Esophagus muscularis mucosa (tissue), 4 donors: ENCODE measurements around the gene FA2H. TPM values are rescaled to one million over a fixed set of nuclear protein-coding genes. Genes with fewer than 3 reads are reported as not detected.
"Not testable (repeated sequence)": the region's sequence is repeated elsewhere in the genome, so short reads cannot be mapped to it uniquely, and the experiment has no call there.

Experiments used
- DNase-seq: peaks from one replicate; pipeline ENCODE4 v3.0.0-alpha.2; 2017; ENCODE audit errors: extremely low spot score
- H3K27ac ChIP-seq, 4 donors: fragments of 200-600 bp; sonication (generic); replicated peaks in 1 of 4; 1 replicate in 3 of 4; 2 replicates in 1 of 4; pipeline ENCODE4 v1.5.1; 2016 to 2019; ENCODE audit warnings: mild to moderate bottlenecking in 1 of 4
- H3K27me3 ChIP-seq, 4 donors: fragments of 200-600 bp; sonication (generic); one replicate each; pipeline versions ENCODE4 v1.5.1 to v1.6.0; 2016 to 2019
- H3K36me3 ChIP-seq, 4 donors: fragments of 200-600 bp; sonication (generic); one replicate each; pipeline ENCODE4 v1.5.1; 2016 to 2019
- H3K4me1 ChIP-seq, 4 donors: fragments of 200-600 bp; sonication (generic); one replicate each; pipeline ENCODE4 v1.5.1; 2016 to 2019
- H3K4me3 ChIP-seq, 4 donors: fragments of 200-600 bp; sonication (generic); 1 replicate in 2 of 4; 2 replicates in 2 of 4; pipeline ENCODE4 v1.5.1; 2016 to 2019; ENCODE audit warnings: mild to moderate bottlenecking in 4 of 4, moderate library complexity in 1 of 4
- H3K9me3 ChIP-seq, 4 donors: fragments of 200-600 bp; sonication (generic); 1 replicate in 3 of 4; 2 replicates in 1 of 4; pipeline ENCODE4 v1.5.1; 2016 to 2019
- CTCF ChIP-seq, 3 experiments: fragments of 200-600 bp in 2 of 3; fragments of 450-650 bp in 1 of 3; sonication (generic) in 2 of 3; IDR thresholded peaks; one replicate each; pipeline ENCODE4 v1.5.1; 2017 to 2019; ENCODE audit warnings: antibody characterized with exemption in 3 of 3, mild to moderate bottlenecking in 2 of 3, moderate library complexity in 1 of 3
- EP300 ChIP-seq: sonication (generic); formaldehyde crosslinking; IDR thresholded peaks from one replicate; pipeline ENCODE4 v1.6.1; 2017; ENCODE audit warnings: antibody characterized with exemption
- POLR2A ChIP-seq: fragments of 450-650 bp; IDR thresholded peaks from one replicate; pipeline ENCODE4 v1.6.1; 2017; ENCODE audit warnings: antibody characterized with exemption, moderate library complexity, mild to moderate bottlenecking, low read depth
- POLR2AphosphoS5 ChIP-seq, 2 donors: sonication (generic); formaldehyde crosslinking; IDR thresholded peaks; one replicate each; pipeline ENCODE4 v1.6.1; 2017; ENCODE audit warnings: antibody characterized with exemption in 2 of 2
- WGBS: methylation state at CpG from one replicate; pipeline ENCODE4 v1.1.5; 2018; 5-methylcytosine and 5-hydroxymethylcytosine counted together
- intact Hi-C: fragments of 100-400 bp; cut with DNase I; formaldehyde crosslinking; loops from one replicate; pipeline ENCODE4 v1.15.1; 2023
- total RNA-seq, 4 donors: library from RNA; depleted of rRNA; stranded (reverse); fragments of >200 nt; gene quantifications; one replicate each; pipeline versions ENCODE4 v1.1.0 to v1.2.1, GENCODE V29; 2016

The FA2H gene
- total RNA-seq, 4 donors from 2014 or later = 0.50 to 0.92 (median 0.52) TPM; not detected in 1

- intact Hi-C loops = no loop called here
- Histone ChIP-seq H3K27me3 (peaks cover 0 to 15% (median 0%) of the 10 kb centered on the region in 4 donors), H3K4me1 (peaks cover 0 to 13% (median 7%) of the 10 kb centered on the region in 4 donors), H3K36me3 (no peaks in the 10 kb centered on the region), H3K27ac (peak overlapping the region in 1 of 4 donors; percentile 62), H3K4me3 (no peak overlapping the region), H3K9me3 (peaks cover 0 to 10% (median 7%) of the 10 kb centered on the region in 4 donors)
- WGBS = 58% methylated on average over 9 of the region's 19 CpGs
- DNase-seq = no peak
- TF ChIP-seq POLR2AphosphoS5 (IDR thresholded peaks at IDR 0.05) (no peak), EP300 (no peak), CTCF (IDR thresholded peaks at IDR 0.05) (peak in 1 of 3 experiments; percentile 30)
These were observed 49.6 kb downstream of the FA2H start for GRCh38 chr16:74724820-74725549.

- DNase-seq = no peak
- H3K27me3 ChIP-seq = peaks cover 0 to 15% (median 0%) of the 10 kb centered on the region in 4 donors
- no peak overlapping the region for H3K27ac ChIP-seq
- 87% methylated on average over 7 of the region's 7 CpGs for WGBS
- TF ChIP-seq CTCF (IDR thresholded peaks at IDR 0.05) (no peak), POLR2AphosphoS5 (IDR thresholded peaks at IDR 0.05) (no peak), EP300 (no peak)
- H3K4me1 ChIP-seq = peaks cover 0 to 13% (median 7%) of the 10 kb centered on the region in 4 donors
- no peak overlapping the region for H3K4me3 ChIP-seq
- no peaks in the 10 kb centered on the region for H3K36me3 ChIP-seq
- intact Hi-C loops = no loop called here
- peaks cover 0 to 10% (median 7%) of the 10 kb centered on the region in 4 donors for H3K9me3 ChIP-seq
These were observed 51.4 kb downstream of the FA2H start for GRCh38 chr16:74723256-74723655.

- H3K27ac ChIP-seq, intact Hi-C loops: not testable (repeated sequence)
- 71% methylated on average over 2 of the region's 2 CpGs for WGBS
These were observed 52.5 kb downstream of the FA2H start for GRCh38 chr16:74722156-74722555.

GRCh38 chr16:74721716-74722115, 52.9 kb downstream of the FA2H start:
- DNase-seq = no peak
- H3K9me3 ChIP-seq = peaks cover 0 to 2% (median 1%) of the 10 kb centered on the region in 4 donors
- 73% methylated on average over 10 of the region's 11 CpGs for WGBS
- peaks cover 0 to 10% (median 0%) of the 10 kb centered on the region in 4 donors for H3K27me3 ChIP-seq
- TF ChIP-seq CTCF (IDR thresholded peaks at IDR 0.05) = no peak
- TF ChIP-seq POLR2AphosphoS5 (IDR thresholded peaks at IDR 0.05) = no peak
- no peak for TF ChIP-seq POLR2A
- TF ChIP-seq EP300 = no peak
- H3K27ac ChIP-seq = no peak overlapping the region
- intact Hi-C loops = no loop called here
- no peaks in the 10 kb centered on the region for H3K36me3 ChIP-seq
- H3K4me1 ChIP-seq = peaks cover 0 to 13% (median 7%) of the 10 kb centered on the region in 4 donors
- no peak overlapping the region for H3K4me3 ChIP-seq

More at GRCh38 chr16:74722156-74722555, 52.5 kb downstream of the FA2H start:
- not testable (repeated sequence) for H3K36me3 ChIP-seq, DNase-seq, H3K4me3 ChIP-seq, H3K9me3 ChIP-seq
- Histone ChIP-seq H3K27me3 (peaks cover 0 to 14% (median 0%) of the 10 kb centered on the region in 4 donors), H3K4me1 (peaks cover 0 to 13% (median 7%) of the 10 kb centered on the region in 4 donors)

- Histone ChIP-seq H3K36me3 (no peaks in the 10 kb centered on the region), H3K27ac (no peak overlapping the region), H3K4me1 (peaks cover 0 to 12% (median 7%) of the 10 kb centered on the region in 4 donors), H3K4me3 (no peak overlapping the region), H3K9me3 (no peaks in the 10 kb centered on the region), H3K27me3 (peaks cover 0 to 8% (median 0%) of the 10 kb centered on the region in 4 donors)
- DNase-seq = no peak
- TF ChIP-seq EP300 = no peak
- TF ChIP-seq POLR2A = no peak
- no peak for TF ChIP-seq POLR2AphosphoS5 (IDR thresholded peaks at IDR 0.05)
- TF ChIP-seq CTCF (IDR thresholded peaks at IDR 0.05) = no peak
- 73% methylated on average over 5 of the region's 5 CpGs for WGBS
- intact Hi-C loops = no loop called here
These were observed 54.0 kb downstream of the FA2H start for GRCh38 chr16:74720579-74720978.
